GM12864 (cell line): Measurements from ENCODE around the gene ABHD2.
"Not testable (repeated sequence)": the region's sequence is repeated elsewhere in the genome, so short reads cannot be mapped to it uniquely, and the experiment has no call there.

Experiments used
- DNase-seq: peaks from one replicate; pipeline ENCODE4 v3.0.0-alpha.2; 2011; ENCODE audit warnings: low read depth
- H3K4me3 ChIP-seq: 2 replicates; pipeline ENCODE4 v1.5.1; 2011; ENCODE audit warnings: mild to moderate bottlenecking, low read depth, low read length, control low read depth
- CTCF ChIP-seq: IDR thresholded peaks from 2 replicates; pipeline ENCODE4 v1.5.1; 2011; ENCODE audit warnings: low read depth, mild to moderate bottlenecking, moderate library complexity, low read length, control low read depth, inconsistent platforms; ENCODE audit errors: missing control alignments

Gene ABHD2

GRCh38 chr15:89247446-89247845 lies 159.2 kb downstream of the ABHD2 start:
- no peak for TF ChIP-seq CTCF
- H3K4me3 ChIP-seq: no peak overlapping the region
- no peak for DNase-seq

- no peak for TF ChIP-seq CTCF
- no peak for DNase-seq
- H3K4me3 ChIP-seq: no peak overlapping the region
These were observed 160.3 kb downstream of the ABHD2 start for GRCh38 chr15:89248584-89248983.

GRCh38 chr15:89250142-89250541 lies 161.9 kb downstream of the ABHD2 start:
- not testable (repeated sequence) for DNase-seq

More at GRCh38 chr15:89250142-89250541, 161.9 kb downstream of the ABHD2 start:
- H3K4me3 ChIP-seq: not testable (repeated sequence)
